Measurements from ENCODE around the gene CDH4. TPM values are rescaled to one million over a fixed set of nuclear protein-coding genes. Genes with fewer than 3 reads are reported as not detected.

The CDH4 gene
- total RNA-seq, 1 donor from 2014 or later, result 8.9 TPM

- no peak for TF ChIP-seq CTCF (conservative IDR thresholded peaks at IDR 0.05)
- Mint-ChIP-seq H3K27ac (ENCODE audit: unreplicated experiment) (no peak overlapping the region), H3K4me1 (peaks cover 67% of the 10 kb centered on the region), H3K36me3 (ENCODE audit: low read depth) (no peaks in the 10 kb centered on the region), H3K9me3 (no peaks in the 10 kb centered on the region), H3K4me3 (peak overlapping the region; percentile 71), H3K27me3 (ENCODE audit: low read depth) (peaks cover 18% of the 10 kb centered on the region)
- DNase-seq (ENCODE audit: low read depth, low spot score), result no peak
These were observed 103.5 kb downstream of the CDH4 start for GRCh38 chr20:61355585-61355984.

DNA sequence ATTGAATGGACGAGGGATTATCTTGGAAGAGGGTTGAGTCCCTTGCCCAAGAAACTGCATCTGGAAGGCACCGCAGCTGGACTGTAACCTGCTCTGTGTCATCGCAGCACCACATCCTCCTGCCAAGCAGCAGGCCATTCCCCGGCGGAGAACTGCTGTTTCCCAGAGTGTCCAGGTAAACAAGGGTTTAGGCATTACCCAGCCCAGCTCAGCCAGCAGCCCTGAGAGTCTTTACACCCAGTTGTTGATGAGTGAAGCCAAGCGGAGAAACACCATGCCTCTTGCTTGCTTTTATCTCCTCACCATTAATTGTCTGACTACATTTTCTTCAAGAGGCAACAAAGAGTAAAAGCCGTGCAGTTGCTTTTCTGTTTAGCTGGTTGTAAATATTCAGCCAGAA, 104.1 kb downstream of the CDH4 start:
- Mint-ChIP-seq H3K27ac (ENCODE audit: unreplicated experiment) (no peak overlapping the region), H3K4me3 (no peak overlapping the region), H3K9me3 (no peaks in the 10 kb centered on the region), H3K27me3 (ENCODE audit: low read depth) (peaks cover 17% of the 10 kb centered on the region), H3K36me3 (ENCODE audit: low read depth) (no peaks in the 10 kb centered on the region), H3K4me1 (peaks cover 64% of the 10 kb centered on the region)
- DNase-seq (ENCODE audit: low read depth, low spot score), result no peak
- no peak for TF ChIP-seq CTCF (conservative IDR thresholded peaks at IDR 0.05)

- Mint-ChIP-seq H3K27ac (ENCODE audit: unreplicated experiment) (peak overlapping the region; percentile 3), H3K9me3 (no peaks in the 10 kb centered on the region), H3K36me3 (ENCODE audit: low read depth) (no peaks in the 10 kb centered on the region), H3K4me3 (no peak overlapping the region), H3K4me1 (peaks cover 58% of the 10 kb centered on the region), H3K27me3 (ENCODE audit: low read depth) (peaks cover 16% of the 10 kb centered on the region)
- TF ChIP-seq CTCF (conservative IDR thresholded peaks at IDR 0.05), result no peak
- no peak for DNase-seq (ENCODE audit: low read depth, low spot score)
These were observed 105.1 kb downstream of the CDH4 start for GRCh38 chr20:61357119-61357518.

GRCh38 chr20:61359254-61359653, 107.2 kb downstream of the CDH4 start:
- Mint-ChIP-seq H3K36me3 (ENCODE audit: low read depth) (no peaks in the 10 kb centered on the region), H3K27me3 (ENCODE audit: low read depth) (peaks cover 7% of the 10 kb centered on the region), H3K27ac (ENCODE audit: unreplicated experiment) (no peak overlapping the region), H3K4me3 (no peak overlapping the region), H3K4me1 (peaks cover 38% of the 10 kb centered on the region), H3K9me3 (no peaks in the 10 kb centered on the region)
- DNase-seq (ENCODE audit: low read depth, low spot score), result no peak
- TF ChIP-seq CTCF (conservative IDR thresholded peaks at IDR 0.05), result no peak

DNA sequence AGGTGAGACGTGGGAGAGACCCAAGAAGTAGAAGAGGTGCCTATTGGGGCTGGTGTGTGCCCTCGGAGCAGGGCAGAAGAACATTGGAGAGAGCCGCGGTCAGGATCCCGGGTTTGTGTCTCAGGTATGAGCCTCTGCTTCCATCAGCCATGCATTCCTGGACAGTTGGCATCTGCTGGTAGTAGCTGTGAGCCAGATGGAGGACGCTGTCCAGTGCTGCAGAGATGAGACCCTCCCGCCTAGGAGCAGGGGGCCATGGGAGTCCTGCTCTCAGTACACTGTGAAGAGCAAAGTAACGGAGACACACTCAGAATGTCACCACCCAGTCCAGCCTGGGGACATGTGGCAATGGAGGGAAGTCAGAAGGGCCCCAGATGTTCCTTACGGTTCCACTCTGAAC, 108.2 kb downstream of the CDH4 start:
- DNase-seq (ENCODE audit: low read depth, low spot score), result no peak
- peaks cover 3% of the 10 kb centered on the region for H3K36me3 Mint-ChIP-seq (ENCODE audit: low read depth)
- peaks cover 28% of the 10 kb centered on the region for H3K4me1 Mint-ChIP-seq
- H3K27ac Mint-ChIP-seq (ENCODE audit: unreplicated experiment), result no peak overlapping the region
- H3K9me3 Mint-ChIP-seq, result no peaks in the 10 kb centered on the region
- H3K4me3 Mint-ChIP-seq, result no peak overlapping the region
- H3K27me3 Mint-ChIP-seq (ENCODE audit: low read depth), result peaks cover 7% of the 10 kb centered on the region
- no peak for TF ChIP-seq CTCF (conservative IDR thresholded peaks at IDR 0.05)

DNA sequence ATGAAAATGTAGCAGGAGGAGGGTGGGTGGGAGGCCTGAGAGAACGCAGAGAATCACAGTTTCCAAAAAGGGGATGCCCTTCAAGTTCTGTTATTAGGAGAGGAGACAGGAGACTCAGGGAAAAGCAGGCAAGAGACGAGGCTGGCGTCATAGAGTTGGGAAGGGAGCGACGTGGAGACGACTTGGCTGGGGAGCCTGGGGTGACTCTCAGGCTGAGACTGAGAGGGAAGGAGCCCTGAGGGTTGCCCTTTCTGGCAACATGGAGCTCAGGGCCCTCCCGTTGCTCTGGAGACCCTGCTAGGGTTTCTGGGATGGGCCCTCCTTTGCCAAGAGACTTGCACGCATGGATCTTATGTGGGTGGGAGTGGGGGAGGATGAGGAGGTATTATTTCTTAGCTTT, 108.9 kb downstream of the CDH4 start:
- DNase-seq (ENCODE audit: low read depth, low spot score), result no peak
- peaks cover 22% of the 10 kb centered on the region for H3K4me1 Mint-ChIP-seq
- TF ChIP-seq CTCF (conservative IDR thresholded peaks at IDR 0.05), result no peak
- H3K27ac Mint-ChIP-seq (ENCODE audit: unreplicated experiment), result no peak overlapping the region
- H3K4me3 Mint-ChIP-seq, result no peak overlapping the region
- H3K36me3 Mint-ChIP-seq (ENCODE audit: low read depth), result peaks cover 3% of the 10 kb centered on the region
- H3K9me3 Mint-ChIP-seq, result no peaks in the 10 kb centered on the region
- H3K27me3 Mint-ChIP-seq (ENCODE audit: low read depth), result peaks cover 5% of the 10 kb centered on the region

Measured in neural crest cell (in vitro differentiated cells).